Large intestine (tissue), 3 donors: ENCODE measurements around the gene PTPN14. TPM values are rescaled to one million over a fixed set of nuclear protein-coding genes. Genes with fewer than 3 reads are reported as not detected.
"Not testable (repeated sequence)": the region's sequence is repeated elsewhere in the genome, so short reads cannot be mapped to it uniquely, and the experiment has no call there.

Experiments used
- DNase-seq, 2 donors: peaks; one replicate each; pipeline versions ENCODE4 v3.0.0 to v3.0.0-alpha.2; 2013
- H3K27ac ChIP-seq: one replicate; pipeline ENCODE4 v1.5.1; 2013; ENCODE audit warnings: low read length
- H3K27me3 ChIP-seq: 2 replicates; pipeline ENCODE4 v1.6.1; 2013; ENCODE audit warnings: low read length; ENCODE audit not compliant: control insufficient read depth, insufficient read depth
- H3K36me3 ChIP-seq: 2 replicates; pipeline ENCODE4 v1.6.1; 2013; ENCODE audit warnings: low read length; ENCODE audit not compliant: control insufficient read depth, insufficient read depth
- H3K4me1 ChIP-seq: one replicate; pipeline ENCODE4 v1.6.1; 2013; ENCODE audit warnings: low read length; ENCODE audit not compliant: control insufficient read depth, insufficient read depth
- H3K4me3 ChIP-seq: one replicate; pipeline ENCODE4 v1.5.1; 2013; ENCODE audit warnings: low read length
- H3K9me3 ChIP-seq: one replicate; pipeline ENCODE4 v1.6.1; 2013; ENCODE audit warnings: mild to moderate bottlenecking, low read depth, low read length, moderate library complexity; ENCODE audit not compliant: control insufficient read depth
- WGBS: methylation state at CpG from one replicate; pipeline ENCODE4 v1.1.5; 2013; ENCODE audit warnings: low lambda C conversion rate; ENCODE audit not compliant: insufficient coverage; 5-methylcytosine and 5-hydroxymethylcytosine counted together
- polyA plus RNA-seq: library from polyadenylated mRNA; unstranded; fragments of 120-200 nt; gene quantifications from one replicate; pipeline ENCODE4 v1.2.1, GENCODE V29; 2013

PTPN14 gene
- polyA plus RNA-seq, 1 donor = 10.2 TPM

DNA sequence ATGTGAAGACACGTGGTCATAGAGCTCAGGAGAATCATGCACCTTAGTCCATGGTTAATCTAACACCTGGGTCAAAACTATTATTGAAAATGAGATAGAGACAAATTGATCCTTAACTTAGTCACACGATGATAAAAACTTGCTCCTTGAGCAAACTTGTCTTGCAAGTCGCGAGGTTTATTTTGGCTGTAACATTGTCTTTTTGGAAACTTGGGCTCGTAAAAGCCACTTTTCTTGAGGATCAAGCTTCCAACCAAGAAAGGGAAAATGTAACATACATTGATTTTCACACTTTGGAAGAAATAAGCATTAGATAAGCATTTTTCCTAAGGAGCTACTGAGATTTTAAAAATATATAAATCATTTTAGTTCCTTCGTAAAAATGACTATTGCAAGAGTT, 31.7 kb upstream of the PTPN14 start:
- no peak overlapping the region for H3K4me3 ChIP-seq
- no peaks in the 10 kb centered on the region for H3K9me3 ChIP-seq
- H3K27me3 ChIP-seq = no peaks in the 10 kb centered on the region
- 59% methylated on average over 3 of the region's 6 CpGs for WGBS
- DNase-seq = no peak
- H3K27ac ChIP-seq = no peak overlapping the region
- no peaks in the 10 kb centered on the region for H3K36me3 ChIP-seq
- no peaks in the 10 kb centered on the region for H3K4me1 ChIP-seq

DNA sequence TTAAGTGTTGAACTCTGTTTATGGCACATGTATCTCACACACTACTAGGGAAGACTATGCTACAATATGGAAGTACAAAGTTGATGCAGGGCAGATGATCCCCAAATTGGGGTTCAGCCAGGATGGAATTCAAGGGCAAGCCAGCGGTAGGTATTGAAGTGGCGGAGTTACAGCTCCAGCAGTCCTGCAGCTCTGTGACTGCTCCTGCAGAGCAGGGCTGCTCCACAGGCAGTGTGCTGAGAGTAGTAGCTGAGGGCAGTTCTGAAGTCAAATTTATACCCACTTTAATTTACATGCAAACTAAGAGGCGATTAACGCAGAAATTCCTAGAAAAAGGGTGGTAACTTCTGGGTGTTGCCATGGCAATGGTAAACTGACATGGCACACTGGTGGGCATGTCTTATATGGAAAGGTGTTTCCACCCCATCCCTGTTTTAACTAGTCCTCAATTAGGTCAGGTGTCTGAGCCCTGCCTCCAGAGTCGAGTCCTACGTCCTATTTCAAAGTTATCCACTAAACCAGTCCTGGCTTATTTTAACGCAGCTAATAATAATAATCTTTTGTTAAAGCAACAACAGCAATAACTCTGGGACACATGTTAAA, 31.0 kb upstream of the PTPN14 start:
- Histone ChIP-seq H3K9me3 (no peaks in the 10 kb centered on the region), H3K36me3 (no peaks in the 10 kb centered on the region), H3K27me3 (no peaks in the 10 kb centered on the region), H3K4me3 (no peak overlapping the region), H3K27ac (no peak overlapping the region), H3K4me1 (no peaks in the 10 kb centered on the region)
- no CpG with 5 or more reads among the region's 7 CpGs for WGBS
- DNase-seq = no peak

DNA sequence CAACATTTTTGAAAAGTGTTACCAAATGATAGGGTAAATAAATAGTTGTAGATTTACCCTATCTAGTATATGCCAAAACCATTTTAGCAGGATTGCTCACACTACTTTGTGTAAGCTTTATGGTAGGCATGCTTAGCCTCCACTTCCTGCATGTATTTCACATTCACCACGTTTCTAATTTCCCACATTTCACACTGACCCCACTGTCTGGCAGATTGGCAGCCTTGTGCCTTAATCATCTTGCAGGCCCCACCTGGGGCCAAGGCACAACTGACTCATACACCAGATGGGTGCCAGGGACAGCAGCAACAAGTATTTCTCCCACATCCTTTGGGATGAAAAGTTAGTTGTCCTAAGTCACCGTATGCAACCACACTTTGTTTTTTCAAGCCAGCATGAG, 30.4 kb upstream of the PTPN14 start:
- H3K9me3 ChIP-seq = peaks cover 3% of the 10 kb centered on the region
- no peak overlapping the region for H3K27ac ChIP-seq
- no peaks in the 10 kb centered on the region for H3K4me1 ChIP-seq
- H3K27me3 ChIP-seq = no peaks in the 10 kb centered on the region
- WGBS = 40% methylated on average over 1 of the region's 2 CpGs
- H3K4me3 ChIP-seq = no peak overlapping the region
- no peaks in the 10 kb centered on the region for H3K36me3 ChIP-seq
- DNase-seq = no peak

DNA sequence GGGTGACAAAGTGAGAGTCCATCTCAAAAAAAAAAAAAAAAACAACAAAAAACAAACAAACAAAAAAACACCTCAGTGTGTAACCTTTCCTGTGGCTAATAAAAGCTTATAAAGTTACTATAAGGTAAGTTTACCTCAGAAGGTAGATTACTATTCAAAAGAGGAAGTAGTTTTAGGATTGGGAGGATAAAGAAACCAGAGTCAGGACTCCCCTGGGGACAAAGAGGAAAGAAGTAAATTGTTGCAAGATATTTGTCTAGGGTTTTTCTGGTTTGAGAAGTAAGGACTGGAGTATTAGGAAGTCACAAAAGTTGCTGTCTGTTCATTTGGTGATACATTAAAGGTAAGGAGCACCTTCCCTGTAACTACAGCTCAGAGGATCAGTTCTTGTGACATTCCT, 27.8 kb upstream of the PTPN14 start:
- H3K27ac ChIP-seq = no peak overlapping the region
- peaks cover 3% of the 10 kb centered on the region for H3K9me3 ChIP-seq
- H3K27me3 ChIP-seq = no peaks in the 10 kb centered on the region
- H3K36me3 ChIP-seq = no peaks in the 10 kb centered on the region
- H3K4me1 ChIP-seq = no peaks in the 10 kb centered on the region
- no peak overlapping the region for H3K4me3 ChIP-seq
- DNase-seq = no peak

DNA sequence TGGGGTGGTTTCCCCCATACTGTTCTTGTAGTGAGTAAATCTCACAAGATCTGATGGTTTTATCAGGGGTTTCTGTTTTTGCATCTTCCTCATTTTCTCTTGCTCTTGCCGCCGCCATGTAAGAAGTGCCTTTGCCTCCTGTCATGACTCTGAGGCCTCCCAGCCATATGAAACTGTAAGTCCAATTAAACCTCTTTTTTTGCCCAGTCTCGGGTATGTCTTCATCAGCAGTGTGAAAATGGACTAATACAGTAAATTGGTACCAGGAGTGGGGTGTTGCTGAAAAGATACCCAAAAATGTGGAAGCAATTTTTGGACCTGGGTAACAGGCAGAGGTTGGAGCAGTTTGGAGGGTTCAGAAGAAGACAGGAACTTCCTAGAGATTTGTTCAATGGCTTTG, 24.7 kb upstream of the PTPN14 start:
- not testable (repeated sequence) for H3K36me3 ChIP-seq, H3K9me3 ChIP-seq, H3K27me3 ChIP-seq, H3K4me1 ChIP-seq, H3K27ac ChIP-seq, DNase-seq, H3K4me3 ChIP-seq
- 100% methylated on average over 2 of the region's 3 CpGs for WGBS

DNA sequence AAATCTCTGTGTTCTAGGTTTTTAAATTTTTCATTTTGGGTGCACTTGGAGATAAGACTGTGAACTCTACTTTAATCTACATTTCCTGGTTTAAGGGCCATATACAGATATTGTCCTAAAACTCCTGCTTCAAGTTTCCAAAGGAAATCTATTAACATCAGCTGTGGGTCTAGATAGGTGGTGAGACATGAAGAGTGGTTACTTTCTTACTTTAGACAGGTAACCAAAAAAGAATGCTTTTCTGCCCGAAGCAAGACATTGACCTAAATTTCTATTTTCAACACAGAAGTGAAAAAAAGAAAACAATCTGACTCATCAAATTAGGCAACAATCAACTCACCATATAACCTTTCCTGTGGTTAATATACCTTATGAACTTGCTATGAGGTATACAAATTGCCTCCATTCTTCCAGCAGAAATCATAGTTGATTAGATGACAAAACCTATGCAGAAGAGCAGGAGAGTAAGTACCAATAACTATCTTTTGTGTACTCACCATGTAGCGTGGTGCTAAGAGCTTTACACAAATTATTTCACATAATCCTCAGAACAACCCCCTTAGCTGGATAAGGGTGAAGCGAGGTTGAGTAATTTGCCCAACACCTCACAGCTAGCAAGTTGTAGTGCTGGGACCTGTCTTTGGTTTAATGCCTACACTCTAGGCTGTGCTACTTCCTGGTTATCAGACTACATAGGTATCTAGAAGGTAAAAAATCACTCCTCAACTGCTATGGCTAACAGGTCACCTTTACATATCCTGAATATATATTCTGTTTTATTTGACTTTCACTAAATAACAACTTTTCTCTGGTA, 23.4 kb upstream of the PTPN14 start:
- H3K4me3 ChIP-seq = no peak overlapping the region
- H3K36me3 ChIP-seq = no peaks in the 10 kb centered on the region
- no peaks in the 10 kb centered on the region for H3K4me1 ChIP-seq
- no peak overlapping the region for H3K27ac ChIP-seq
- peaks cover 3% of the 10 kb centered on the region for H3K9me3 ChIP-seq
- H3K27me3 ChIP-seq = no peaks in the 10 kb centered on the region
- WGBS = 100% methylated on average over 1 of the region's 3 CpGs
- no peak for DNase-seq

DNA sequence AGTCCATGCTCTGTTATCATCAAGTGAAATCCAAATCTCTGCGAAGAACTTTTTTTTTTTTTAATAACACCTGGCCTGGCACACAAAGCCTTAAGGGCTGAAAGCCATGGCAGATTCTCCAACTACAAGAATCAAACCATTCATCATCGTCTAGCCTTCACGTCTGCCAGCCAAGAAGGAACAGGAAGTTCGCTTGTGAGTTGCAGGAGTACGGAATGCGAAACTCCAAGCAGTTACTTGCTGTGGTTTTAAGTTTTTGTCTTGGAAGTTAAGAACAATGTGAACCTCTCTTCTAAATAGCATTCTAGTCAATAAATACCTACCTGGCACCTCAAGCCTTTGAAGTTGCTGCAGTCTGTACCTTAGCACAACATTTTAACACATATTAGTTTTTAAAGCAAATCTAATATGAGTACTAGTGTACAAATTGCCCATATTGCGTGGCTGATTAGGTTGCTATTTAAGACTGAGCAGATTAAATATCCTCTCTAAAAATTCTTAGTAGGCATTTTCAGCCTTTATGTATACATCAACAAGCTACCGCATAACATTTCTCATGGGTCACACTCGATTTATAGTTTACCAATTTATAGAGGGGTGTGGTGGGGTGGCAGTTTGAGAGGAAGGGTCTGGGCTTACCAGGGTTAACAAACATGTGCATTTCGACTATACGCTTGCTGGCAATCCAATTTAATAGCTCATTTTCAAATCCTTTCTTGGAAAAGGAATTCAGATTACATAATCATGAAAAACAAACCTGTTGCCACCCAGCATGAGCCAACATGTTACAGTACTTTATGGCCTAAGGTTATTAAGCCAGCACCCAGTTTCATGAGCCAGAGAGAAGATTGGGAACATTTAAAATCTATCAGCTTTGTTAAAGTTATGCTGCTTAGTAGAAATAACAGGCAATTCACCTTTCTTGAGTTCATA, 22.2 kb upstream of the PTPN14 start:
- Histone ChIP-seq H3K4me1 (no peaks in the 10 kb centered on the region), H3K4me3 (no peak overlapping the region), H3K36me3 (no peaks in the 10 kb centered on the region), H3K27me3 (no peaks in the 10 kb centered on the region), H3K27ac (no peak overlapping the region), H3K9me3 (peaks cover 3% of the 10 kb centered on the region)
- WGBS = 100% methylated on average over 1 of the region's 11 CpGs
- DNase-seq = no peak

DNA sequence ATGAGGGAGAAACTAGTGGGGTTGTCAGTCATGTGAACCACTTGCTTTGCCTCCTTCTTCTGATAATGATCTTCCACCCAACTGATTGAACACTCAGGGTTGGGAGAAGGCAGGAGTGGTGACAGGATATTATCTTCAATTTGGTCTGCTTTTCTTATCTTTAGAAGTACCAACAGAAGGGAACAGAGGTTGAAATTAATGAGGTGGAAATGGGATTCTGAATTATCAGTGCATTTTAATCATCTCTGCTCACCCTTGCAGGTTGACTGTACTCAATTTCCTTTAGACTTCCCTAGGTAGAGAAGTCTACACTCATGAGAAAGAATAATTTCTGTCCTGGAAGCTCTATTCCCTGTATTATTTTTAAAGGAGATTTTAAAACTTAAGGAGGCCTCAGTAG, 19.9 kb upstream of the PTPN14 start:
- no peak overlapping the region for H3K4me3 ChIP-seq
- no peaks in the 10 kb centered on the region for H3K9me3 ChIP-seq
- no peaks in the 10 kb centered on the region for H3K27me3 ChIP-seq
- DNase-seq = no peak
- H3K36me3 ChIP-seq = no peaks in the 10 kb centered on the region
- H3K4me1 ChIP-seq = no peaks in the 10 kb centered on the region
- H3K27ac ChIP-seq = no peak overlapping the region

DNA sequence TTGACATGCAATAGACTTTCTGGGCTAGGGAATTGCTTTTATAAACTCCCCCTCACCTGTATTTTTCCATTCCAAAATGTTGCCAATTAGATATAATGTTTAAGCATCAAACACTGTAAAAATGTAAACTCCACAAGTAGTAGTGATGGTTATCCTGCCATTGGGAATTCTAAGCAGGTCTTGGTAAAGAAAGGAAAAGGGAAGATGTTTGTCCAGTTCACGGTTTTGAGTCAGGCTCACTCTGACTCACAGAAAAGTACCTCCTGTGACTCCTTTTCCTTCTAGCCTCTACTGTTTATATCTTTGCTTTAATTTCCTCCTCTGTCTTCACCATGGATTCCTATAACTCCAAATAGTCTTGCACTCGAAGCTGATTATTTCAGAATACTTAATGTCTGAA, 19.0 kb upstream of the PTPN14 start:
- Histone ChIP-seq H3K4me1 (no peaks in the 10 kb centered on the region), H3K36me3 (no peaks in the 10 kb centered on the region), H3K27ac (no peak overlapping the region), H3K9me3 (no peaks in the 10 kb centered on the region), H3K27me3 (no peaks in the 10 kb centered on the region), H3K4me3 (no peak overlapping the region)
- no peak for DNase-seq
- WGBS = no CpG with 5 or more reads among the region's 2 CpGs

DNA sequence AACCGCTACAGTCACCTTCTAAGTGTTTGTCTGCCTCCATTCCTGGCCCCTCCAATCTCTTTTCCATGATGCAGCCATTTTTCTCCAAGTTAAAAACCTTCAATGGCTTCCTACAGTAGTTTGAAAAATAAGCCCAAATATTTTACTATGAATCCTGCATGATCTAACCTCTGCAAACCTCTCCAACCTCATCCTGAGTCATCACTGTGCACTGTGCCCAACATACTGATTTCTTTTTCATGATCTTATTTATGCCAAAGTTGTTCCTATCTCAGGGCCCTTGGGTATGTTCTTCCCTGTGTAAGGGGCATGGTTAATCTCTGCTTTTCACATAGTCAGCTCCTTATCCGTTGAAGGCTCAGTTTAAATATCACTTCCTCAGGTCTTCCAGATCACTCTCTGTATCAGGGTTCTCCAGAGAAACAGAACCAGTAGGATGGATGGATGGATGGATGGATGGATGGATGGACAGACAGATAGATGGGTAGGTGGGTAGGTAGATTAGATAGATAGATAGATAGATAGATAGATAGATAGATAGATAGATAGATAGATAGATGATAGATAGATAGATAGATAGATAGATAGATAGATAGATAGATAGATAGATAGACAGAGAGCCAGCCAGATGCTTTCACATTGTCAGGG, 18.1 kb upstream of the PTPN14 start:
- no peaks in the 10 kb centered on the region for H3K4me1 ChIP-seq
- WGBS = no CpG with 5 or more reads among the region's 2 CpGs
- H3K27me3 ChIP-seq = no peaks in the 10 kb centered on the region
- DNase-seq = no peak
- H3K9me3 ChIP-seq = no peaks in the 10 kb centered on the region
- no peaks in the 10 kb centered on the region for H3K36me3 ChIP-seq
- H3K27ac ChIP-seq = no peak overlapping the region
- H3K4me3 ChIP-seq = no peak overlapping the region
